Measurements from ENCODE around the gene CCDC66.

CCDC66 gene

DNA sequence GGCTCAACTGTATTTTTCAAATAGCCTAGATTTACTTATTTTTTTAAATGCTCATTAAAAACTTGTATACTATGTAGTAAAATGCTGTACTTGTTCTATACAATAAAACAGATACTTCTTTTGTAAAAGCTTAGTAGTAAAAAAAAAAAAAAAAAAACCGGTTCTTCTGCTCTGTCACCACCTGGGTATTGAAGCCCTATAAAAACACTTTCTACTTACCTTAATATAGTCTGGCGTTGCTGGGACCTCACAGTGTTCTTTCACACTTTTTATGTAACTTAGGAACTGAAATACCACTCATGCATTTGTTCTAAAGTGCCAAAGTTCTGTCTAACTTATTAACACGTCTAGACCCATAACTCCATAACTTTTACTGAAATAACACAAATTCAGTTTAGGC, 64.7 kb downstream of the CCDC66 start:
- no peak for DNase-seq (ENCODE audit: low read depth in 1 of 2, low spot score in 1 of 2)

DNA sequence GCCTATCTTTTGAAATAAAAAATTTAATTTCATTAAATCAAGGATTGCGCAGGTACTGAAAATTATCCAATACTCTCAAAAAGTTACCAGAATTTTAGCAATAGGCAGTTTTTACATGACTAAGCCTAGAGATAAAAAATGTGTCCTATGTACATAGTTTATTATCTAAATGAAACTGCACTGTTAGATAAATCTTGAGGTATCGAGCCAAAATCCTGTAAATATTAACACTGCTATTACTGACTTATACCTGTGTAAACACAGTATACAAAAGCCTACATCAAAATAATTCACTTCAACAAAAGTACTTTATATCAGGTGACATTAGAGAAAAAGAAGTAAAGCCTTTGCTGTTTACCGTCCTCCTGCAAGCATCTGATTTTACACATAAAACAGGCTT, 65.4 kb downstream of the CCDC66 start:
- no peak for DNase-seq (ENCODE audit: low read depth in 1 of 2, low spot score in 1 of 2)

DNA sequence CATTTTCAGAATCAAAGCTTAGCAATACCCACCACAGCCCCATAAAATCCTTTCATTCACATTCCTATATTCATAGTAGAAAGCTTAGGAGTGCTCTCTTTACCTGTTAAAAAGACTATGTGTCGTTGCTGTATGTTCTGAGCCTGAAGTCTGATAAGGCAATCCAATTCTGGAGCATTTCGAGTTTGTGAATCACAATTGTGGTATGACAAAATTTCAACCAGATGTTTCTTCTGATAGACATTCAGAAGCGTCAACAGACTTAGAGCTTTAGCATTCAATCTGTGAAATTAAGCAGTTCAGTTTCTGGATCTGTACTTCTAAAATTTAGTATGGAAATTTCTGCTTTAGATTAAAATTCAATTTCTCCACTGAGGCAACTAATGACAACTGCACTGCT, 67.8 kb downstream of the CCDC66 start:
- DNase-seq (ENCODE audit: low read depth in 1 of 2, low spot score in 1 of 2) = no peak

DNA sequence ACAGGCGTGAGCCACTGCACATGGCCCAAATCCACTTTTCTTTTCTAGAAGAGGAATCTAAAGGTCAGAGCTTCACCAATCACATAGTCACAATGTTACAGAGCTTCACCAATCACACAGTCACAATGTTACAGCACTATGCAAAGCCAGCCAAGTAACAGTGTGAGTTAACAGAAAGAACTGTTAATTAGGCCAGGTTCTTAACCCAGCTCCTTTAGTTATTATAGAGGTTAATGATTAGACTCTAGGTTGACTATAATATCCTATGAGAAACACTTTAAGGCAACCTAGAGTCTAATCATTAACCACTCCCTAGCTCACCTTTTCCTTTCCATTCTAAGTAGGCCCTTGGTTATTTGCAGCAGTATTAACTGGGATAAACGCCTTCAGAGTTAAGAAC, 72.1 kb downstream of the CCDC66 start:
- no peak for DNase-seq (ENCODE audit: low read depth in 1 of 2, low spot score in 1 of 2)

DNA sequence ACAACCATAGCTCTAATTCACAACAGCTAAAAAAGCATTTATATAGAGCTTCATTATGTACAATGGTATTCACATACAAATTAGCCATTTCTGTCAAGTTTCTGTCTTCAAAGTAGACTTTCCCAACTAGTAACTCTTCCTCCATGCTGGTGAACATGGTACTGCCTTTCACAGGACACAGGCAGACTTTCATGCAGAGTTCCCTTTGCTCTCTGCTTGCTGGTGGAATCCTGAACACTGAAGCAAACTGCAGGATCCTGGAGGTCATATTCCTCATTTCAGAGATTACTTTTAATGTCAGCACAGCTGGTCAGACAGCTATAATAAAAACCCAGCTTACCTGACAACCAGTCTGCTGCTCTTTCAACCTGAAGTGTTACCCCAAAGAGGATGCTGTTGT, 72.5 kb downstream of the CCDC66 start:
- no peak for DNase-seq (ENCODE audit: low read depth in 1 of 2, low spot score in 1 of 2)

DNA sequence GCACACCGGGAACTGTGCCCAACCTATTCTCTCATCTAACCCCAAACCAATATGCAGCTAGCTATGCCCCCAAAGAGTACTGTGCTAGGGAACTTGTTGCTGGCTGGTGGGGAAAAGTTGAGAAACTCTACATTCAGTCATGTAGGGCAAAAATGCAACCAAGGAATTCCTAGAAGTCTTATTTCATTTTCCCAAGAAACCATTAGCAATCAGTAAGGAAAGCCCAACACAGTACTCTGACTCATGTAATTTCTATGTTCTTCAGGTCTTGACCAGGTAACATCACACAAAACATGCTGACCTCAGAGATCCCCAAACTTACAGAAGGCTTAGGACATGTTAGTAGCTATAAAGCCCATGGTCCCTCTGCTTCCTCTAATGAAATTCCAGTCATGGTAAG, 74.0 kb downstream of the CCDC66 start:
- DNase-seq (ENCODE audit: low read depth in 1 of 2, low spot score in 1 of 2) = no peak

DNA sequence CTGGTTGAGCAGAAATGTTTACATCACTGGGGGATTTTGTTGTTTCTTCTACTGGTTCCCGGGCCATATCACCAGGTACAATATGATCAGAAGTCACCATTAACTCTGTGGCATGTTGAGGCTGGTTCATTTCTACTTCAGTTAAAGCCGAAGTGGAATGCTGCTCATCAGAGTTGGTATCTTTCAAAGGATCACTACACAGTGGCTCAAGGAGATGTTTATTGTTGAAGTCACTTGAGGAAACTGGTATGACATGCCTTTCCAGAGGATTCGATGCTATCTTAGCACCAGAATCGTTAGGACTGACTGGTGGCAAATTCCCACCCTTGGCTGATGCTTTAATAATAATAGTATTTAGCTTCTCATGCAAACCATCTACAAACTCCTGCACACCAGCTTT, 76.2 kb downstream of the CCDC66 start:
- DNase-seq (ENCODE audit: low read depth in 1 of 2, low spot score in 1 of 2) = no peak

DNA sequence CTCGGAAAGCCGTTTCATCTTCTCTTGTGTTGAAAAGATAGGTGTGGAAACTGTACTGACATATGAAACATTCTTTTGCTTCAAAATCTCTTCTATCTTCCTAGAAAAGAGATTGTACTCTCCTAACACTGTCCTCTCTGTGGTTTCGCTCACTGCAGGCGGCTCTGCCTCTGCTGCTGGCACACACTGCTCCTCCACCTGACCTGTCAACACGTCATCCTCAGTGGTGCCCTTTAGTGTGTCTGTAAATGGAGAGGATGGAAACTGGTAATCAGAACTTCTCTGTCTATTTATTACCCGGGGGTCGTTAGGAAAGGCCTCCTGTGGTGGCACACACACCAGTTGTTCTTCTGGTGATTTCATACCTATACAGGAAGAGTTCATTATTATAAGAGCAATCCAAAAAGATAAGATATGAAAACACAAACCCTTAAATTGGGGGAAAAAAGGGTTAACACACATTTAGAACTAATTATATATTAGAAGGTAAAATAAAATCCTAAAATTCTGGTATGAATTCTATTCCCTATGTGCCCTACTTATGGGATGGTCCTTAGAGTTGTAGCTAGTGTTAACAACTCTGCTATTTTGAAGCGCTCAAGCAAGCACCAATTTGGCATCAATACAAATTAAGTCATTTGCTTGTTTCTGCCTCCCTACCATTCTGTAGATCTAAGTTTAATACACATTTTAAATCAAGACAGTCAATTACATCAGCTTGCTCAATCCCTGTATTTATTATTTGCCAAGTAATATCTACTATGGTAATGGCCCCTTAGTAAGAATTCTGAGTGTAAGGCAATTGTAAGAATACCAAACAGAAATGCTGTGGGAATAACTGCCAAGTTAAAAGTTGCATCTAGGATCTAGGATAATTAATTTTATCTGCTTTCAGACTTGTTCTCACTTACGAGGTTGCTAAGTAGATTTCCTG, 76.9 kb downstream of the CCDC66 start:
- no peak for DNase-seq (ENCODE audit: low read depth in 1 of 2, low spot score in 1 of 2)

DNA sequence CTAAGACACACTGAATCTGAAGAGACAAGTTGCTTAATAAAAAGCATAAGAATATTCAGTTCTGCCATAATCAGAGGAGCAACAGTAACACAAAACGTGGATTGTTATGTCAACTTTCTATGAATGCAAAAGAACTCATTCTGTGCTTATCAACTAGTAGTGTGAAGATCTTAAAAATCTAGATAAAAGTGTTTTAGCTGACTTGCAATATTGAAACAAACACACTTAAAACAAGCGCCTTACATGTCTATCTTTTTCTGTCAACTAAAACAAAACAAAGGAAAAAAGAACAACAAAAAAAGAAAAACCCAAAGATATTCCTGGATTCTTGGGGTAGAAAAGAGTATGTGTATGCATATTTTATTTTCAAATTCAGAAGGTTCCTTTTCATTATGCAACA, 88.4 kb downstream of the CCDC66 start:
- no peak for DNase-seq (ENCODE audit: low read depth in 1 of 2, low spot score in 1 of 2)

DNA sequence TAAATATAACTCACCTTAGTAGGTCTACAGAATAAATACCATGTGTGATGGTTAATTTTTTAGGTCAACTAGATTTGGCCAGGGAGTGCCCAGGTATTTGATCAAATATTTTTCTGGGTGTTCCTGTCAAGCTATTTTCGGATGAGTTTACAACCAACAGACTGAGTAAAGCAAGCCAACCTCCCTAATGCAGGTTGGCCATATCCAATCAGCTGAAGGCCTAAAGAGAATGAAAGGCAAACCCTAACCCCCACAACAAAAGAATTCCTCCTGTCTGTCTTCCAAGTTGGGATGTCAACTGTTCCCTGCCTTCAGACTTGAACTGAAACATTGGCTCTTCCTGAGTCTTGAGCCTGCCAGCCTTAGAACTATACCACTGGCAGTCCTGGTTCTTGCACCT, 97.5 kb downstream of the CCDC66 start:
- no peak for DNase-seq (ENCODE audit: low read depth in 1 of 2, low spot score in 1 of 2)

DNA sequence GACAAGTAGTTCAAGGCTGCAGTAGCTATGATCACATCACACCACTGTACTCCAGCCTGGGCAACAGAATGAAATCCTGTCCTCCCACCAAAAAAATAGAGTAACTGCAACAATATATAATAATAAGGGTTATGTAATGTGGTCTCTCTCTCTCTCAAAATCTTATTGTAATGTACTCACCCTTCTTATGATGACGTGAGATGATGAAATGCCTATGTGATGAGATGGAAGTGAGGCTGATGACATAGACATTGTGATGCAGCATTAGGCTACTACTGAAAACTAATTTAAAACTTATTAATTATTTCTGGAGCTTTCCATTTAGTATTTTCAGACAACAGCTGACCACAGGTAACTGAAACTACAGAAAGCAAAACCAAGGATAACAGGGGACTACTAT, 98.7 kb downstream of the CCDC66 start:
- no peak for DNase-seq (ENCODE audit: low read depth in 1 of 2, low spot score in 1 of 2)

DNA sequence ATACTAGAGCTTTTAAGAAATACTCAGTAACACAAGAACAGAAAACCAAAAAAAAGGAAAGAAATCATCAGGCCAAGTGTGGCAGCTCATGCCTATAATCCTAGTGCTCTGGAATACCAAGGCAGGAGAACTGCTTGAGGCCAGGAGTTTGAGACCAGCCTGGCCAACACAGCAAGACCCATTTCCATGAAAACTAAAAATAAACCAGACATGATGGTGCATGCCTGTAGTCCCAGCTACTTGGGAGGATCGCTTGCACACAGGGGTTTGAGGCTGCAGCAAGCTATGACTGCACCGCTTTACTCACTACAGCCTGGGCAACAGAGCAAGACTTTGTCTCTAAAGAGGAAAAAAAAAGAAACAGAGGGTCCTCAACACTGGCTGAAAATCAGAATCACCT, 107.8 kb downstream of the CCDC66 start:
- no peak for DNase-seq (ENCODE audit: low read depth in 1 of 2, low spot score in 1 of 2)

DNA sequence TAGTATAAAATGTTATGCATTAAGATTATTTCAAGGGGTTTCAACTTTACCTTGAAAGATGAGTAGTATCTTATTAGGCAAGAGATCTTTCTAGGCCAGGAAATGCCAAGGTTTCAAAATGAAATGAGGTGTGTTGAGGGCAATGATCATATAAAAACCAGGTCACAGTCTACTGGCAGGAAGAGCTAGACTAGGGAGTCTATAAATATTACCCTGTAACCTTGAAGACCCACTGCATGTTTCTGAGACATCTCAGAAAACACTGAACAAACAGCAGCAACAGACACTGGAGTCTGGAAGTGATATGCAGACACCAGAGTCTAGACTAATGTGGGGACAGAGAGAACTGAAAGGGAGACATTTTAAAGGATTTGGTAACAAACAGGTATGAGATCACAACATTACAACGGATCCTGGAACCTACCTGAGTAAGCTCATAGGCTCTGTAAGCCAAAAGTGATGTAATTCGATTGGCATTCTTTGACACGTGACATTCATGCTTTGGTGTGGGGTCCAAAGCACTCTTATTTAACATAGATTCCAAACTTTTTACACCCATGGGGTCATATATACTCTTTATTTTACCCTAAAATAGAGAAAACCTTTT, 111.1 kb downstream of the CCDC66 start:
- no peak for DNase-seq (ENCODE audit: low read depth in 1 of 2, low spot score in 1 of 2)
